Muscle layer of duodenum (tissue), 2 donors: ENCODE data around the gene RGS19.
"Not testable (repeated sequence)": the region's sequence is repeated elsewhere in the genome, so short reads cannot be mapped to it uniquely, and the experiment has no call there.

Source experiments
- H3K27ac ChIP-seq: one replicate; pipeline ENCODE4 v1.7.0; 2013; ENCODE audit warnings: mild to moderate bottlenecking, low read length
- H3K27me3 ChIP-seq: one replicate; pipeline ENCODE4 v1.7.0; 2013; ENCODE audit warnings: low read depth, mild to moderate bottlenecking, control low read depth, low read length
- H3K36me3 ChIP-seq, 2 donors: one replicate each; pipeline ENCODE4 v1.7.0; 2013; ENCODE audit warnings: low read length in 2 of 2, control low read depth in 1 of 2, mild to moderate bottlenecking in 1 of 2; ENCODE audit not compliant: insufficient read depth in 2 of 2, control insufficient read depth in 1 of 2
- H3K4me1 ChIP-seq, 2 donors: one replicate each; pipeline ENCODE4 v1.7.0; 2013; ENCODE audit warnings: low read length in 2 of 2, mild to moderate bottlenecking in 2 of 2, control low read depth in 1 of 2, moderate library complexity in 1 of 2; ENCODE audit not compliant: insufficient read depth in 2 of 2, control insufficient read depth in 1 of 2
- H3K4me3 ChIP-seq, 2 donors: one replicate each; pipeline ENCODE4 v1.7.0; 2013; ENCODE audit warnings: low read length in 2 of 2, low read depth in 1 of 2, mild to moderate bottlenecking in 1 of 2
- H3K9me3 ChIP-seq, 2 donors: one replicate each; pipeline ENCODE4 v1.7.0; 2013; ENCODE audit warnings: low read length in 2 of 2, control low read depth in 1 of 2, mild to moderate bottlenecking in 1 of 2; ENCODE audit not compliant: control insufficient read depth in 1 of 2
- donor health status: healthy.

The RGS19 gene

GRCh38 chr20:64088586-64088985 is 9.3 kb upstream of the RGS19 start:
- H3K4me1 ChIP-seq = peaks cover 0 to 12% of the 10 kb centered on the region in 2 donors
- peaks cover 14% of the 10 kb centered on the region for H3K27me3 ChIP-seq

GRCh38 chr20:64087226-64087825 is 8.0 kb upstream of the RGS19 start:
- H3K36me3 ChIP-seq, H3K27ac ChIP-seq, H3K4me3 ChIP-seq, H3K9me3 ChIP-seq: not testable (repeated sequence)
- Histone ChIP-seq H3K4me1 (peaks cover 0 to 21% of the 10 kb centered on the region in 2 donors), H3K27me3 (peaks cover 14% of the 10 kb centered on the region)

More at GRCh38 chr20:64088586-64088985, 9.3 kb upstream of the RGS19 start:
- not testable (repeated sequence) for H3K9me3 ChIP-seq, H3K4me3 ChIP-seq, H3K27ac ChIP-seq, H3K36me3 ChIP-seq

DNA sequence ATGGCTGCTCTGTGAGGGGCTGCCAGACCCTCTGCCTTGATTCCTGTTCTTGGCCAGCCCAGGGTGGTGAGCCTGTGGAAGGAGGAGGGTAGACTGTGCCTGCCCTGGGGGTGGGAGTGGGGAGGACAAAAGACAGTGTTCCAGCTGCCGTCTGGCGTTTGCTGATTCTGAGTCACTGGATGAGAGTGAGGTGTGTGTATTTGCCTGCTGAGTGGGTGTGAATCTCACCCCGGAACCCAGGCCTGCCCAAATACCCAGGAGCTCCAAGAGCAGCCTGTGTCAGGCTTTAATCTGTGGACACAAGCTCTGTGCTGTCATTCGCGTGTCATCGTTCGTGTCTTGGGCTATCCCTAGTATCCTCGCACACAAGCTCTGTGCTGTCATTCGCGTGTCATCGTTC is 7.5 kb upstream of the RGS19 start:
- Histone ChIP-seq H3K27ac (no peak overlapping the region), H3K27me3 (peaks cover 14% of the 10 kb centered on the region), H3K4me1 (peaks cover 0 to 26% of the 10 kb centered on the region in 2 donors), H3K9me3 (peaks cover 0 to 7% of the 10 kb centered on the region in 2 donors), H3K36me3 (no peaks in the 10 kb centered on the region), H3K4me3 (no peak overlapping the region)

- Histone ChIP-seq H3K4me1 (peaks cover 0 to 26% of the 10 kb centered on the region in 2 donors), H3K27me3 (peaks cover 14% of the 10 kb centered on the region), H3K9me3 (peaks cover 0 to 7% of the 10 kb centered on the region in 2 donors), H3K36me3 (no peaks in the 10 kb centered on the region), H3K4me3 (no peak overlapping the region), H3K27ac (no peak overlapping the region)
These were observed 5.4 kb upstream of the RGS19 start for GRCh38 chr20:64084685-64085152.

DNA sequence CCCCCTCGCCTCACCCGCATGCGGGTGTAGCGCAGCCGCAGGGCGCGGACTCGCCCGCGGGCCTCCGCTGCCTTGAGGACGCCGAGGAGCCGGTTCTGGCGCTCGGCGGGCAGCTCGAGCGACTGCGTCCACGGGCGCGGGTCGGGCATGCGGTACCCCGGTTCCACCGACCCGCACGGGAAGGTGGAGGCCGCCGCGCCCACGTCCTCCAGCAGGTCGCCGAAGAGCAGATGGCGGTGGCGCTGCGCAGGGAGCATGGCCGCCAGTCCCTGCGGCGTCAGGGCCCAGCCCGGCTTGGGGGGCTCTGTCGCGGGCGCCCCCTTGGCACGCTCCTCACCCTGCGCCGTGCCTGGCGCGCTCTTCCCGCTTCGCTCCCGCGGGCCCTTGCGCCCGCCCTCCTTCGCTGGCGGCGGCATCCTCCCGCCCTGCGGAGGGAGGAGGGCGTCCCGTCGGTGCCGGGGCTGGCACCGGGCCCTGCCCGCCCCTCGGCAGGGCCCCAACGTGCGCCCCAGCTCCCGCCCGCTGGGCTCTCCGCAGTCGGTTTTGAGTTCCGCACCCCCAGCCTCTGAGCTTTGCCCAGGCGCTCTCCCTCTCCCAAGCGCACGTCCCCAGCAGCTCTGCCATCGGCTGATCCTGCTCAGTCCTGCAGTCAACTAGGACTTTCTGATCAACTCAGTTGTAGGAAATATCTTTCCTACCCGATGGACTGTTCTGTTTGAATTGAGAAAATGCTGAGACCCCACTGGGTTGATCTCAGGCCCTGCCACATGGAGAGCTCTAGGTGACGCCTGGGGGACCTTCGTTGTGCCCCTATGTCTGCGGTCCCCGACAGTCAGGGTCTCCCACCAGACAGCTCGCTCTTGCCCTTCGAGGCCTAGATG is 4.7 kb upstream of the RGS19 start, which contains the start of gene LKAAEAR1:
LKAAEAR1 (minus strand) TSS at position 595 of the 881 bp plus-strand sequence; CDS start at position 416, 179 bp downstream.
- H3K27ac ChIP-seq = no peak within 1 kb of the TSS
- H3K27me3 ChIP-seq = peaks cover 14% of the 10 kb centered on the region
- H3K4me3 ChIP-seq = peak within 1 kb of the TSS in 1 of 2 donors; percentile 67
- H3K9me3 ChIP-seq = peaks cover 0 to 7% of the 10 kb centered on the region in 2 donors
- no peaks in the 10 kb centered on the region for H3K36me3 ChIP-seq
- H3K4me1 ChIP-seq = peaks cover 2 to 30% of the 10 kb centered on the region in 2 donors

DNA sequence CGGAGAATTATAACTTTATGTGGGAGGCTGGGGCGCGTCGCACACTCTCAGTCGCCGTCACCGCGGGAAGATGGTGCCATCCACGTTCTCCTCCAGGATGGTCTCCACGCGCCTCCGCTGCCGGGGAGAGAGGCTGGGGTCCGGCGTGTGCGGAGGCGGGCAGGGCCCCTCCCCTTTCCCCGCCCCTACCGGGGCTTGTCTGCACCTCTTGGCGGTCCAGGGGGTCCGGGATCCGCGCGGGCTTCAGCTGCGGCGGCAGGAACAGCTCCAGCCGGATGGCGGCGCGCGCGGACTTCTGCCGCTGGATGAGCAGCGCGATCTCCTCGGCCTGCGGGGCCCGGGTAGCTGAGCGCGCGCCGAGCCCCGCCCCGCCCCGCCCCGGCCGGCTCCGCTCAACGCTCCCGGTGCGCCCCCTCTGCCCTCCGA is 4.1 kb upstream of the RGS19 start:
- peaks cover 8 to 36% of the 10 kb centered on the region in 2 donors for H3K4me1 ChIP-seq
- H3K4me3 ChIP-seq = peak overlapping the region in 1 of 2 donors; percentile 67
- H3K27ac ChIP-seq = no peak overlapping the region
- peaks cover 14% of the 10 kb centered on the region for H3K27me3 ChIP-seq
- H3K36me3 ChIP-seq = no peaks in the 10 kb centered on the region
- peaks cover 0 to 7% of the 10 kb centered on the region in 2 donors for H3K9me3 ChIP-seq

GRCh38 chr20:64082820-64083377 is 3.6 kb upstream of the RGS19 start:
- Histone ChIP-seq H3K27me3 (peaks cover 14% of the 10 kb centered on the region), H3K27ac (no peak overlapping the region), H3K36me3 (no peaks in the 10 kb centered on the region), H3K4me3 (peak overlapping the region in 1 of 2 donors; percentile 67), H3K9me3 (peaks cover 0 to 7% of the 10 kb centered on the region in 2 donors), H3K4me1 (peaks cover 8 to 36% of the 10 kb centered on the region in 2 donors)

- Histone ChIP-seq H3K4me1 (peaks cover 8 to 36% of the 10 kb centered on the region in 2 donors), H3K4me3 (no peak overlapping the region), H3K36me3 (no peaks in the 10 kb centered on the region), H3K9me3 (peaks cover 0 to 2% of the 10 kb centered on the region in 2 donors), H3K27ac (no peak overlapping the region), H3K27me3 (peaks cover 14% of the 10 kb centered on the region)
These were observed 2.9 kb upstream of the RGS19 start for GRCh38 chr20:64082126-64082731.

GRCh38 chr20:64081624-64081964 is 2.3 kb upstream of the RGS19 start:
- H3K4me3 ChIP-seq = no peak overlapping the region
- H3K36me3 ChIP-seq = no peaks in the 10 kb centered on the region
- H3K4me1 ChIP-seq = peaks cover 8 to 36% of the 10 kb centered on the region in 2 donors
- H3K27ac ChIP-seq = no peak overlapping the region
- peaks cover 14% of the 10 kb centered on the region for H3K27me3 ChIP-seq
- no peaks in the 10 kb centered on the region for H3K9me3 ChIP-seq

DNA sequence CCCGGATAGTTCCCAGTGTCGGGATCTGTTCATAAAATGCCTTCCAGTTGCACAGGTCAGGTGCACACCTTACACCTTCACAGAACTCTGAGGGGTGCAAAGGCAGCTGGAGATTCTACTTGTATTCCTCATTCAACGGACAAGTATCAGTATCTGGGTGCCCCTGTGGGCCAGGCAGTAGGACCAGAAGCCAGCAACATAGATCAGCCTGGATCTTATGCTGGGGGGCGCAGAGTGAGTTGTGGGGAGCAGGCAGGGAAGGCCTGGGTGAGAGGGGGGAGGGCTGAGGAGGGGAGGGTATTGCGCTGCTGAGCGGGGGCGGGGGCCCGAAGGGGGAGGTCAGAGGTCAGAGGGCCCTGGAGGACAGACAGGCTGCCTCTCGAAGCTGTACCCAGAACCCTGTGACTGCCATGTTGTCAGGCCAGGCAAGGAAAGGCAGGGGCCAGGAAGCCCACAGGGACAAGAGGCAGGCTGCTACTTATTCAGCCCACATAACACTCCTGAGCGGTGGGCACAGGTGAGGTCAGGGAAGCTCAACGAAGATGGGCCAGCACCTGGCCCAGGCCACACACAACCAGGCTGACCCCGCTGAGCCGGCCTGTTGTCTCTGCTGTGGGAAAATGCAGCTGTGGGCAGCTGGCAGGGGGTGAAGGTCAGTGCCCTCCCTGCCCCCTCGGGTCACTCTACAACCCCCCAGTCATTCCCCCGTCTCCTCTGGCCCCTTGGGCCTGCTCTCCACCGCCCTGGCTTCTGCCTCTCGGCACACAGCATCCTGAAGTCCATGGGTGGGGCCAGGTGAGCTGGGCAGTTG is 1.7 kb upstream of the RGS19 start:
- no peak overlapping the region for H3K27ac ChIP-seq
- no peaks in the 10 kb centered on the region for H3K9me3 ChIP-seq
- peak overlapping the region in 1 of 2 donors; percentile 61 for H3K4me3 ChIP-seq
- peaks cover 14% of the 10 kb centered on the region for H3K27me3 ChIP-seq
- no peaks in the 10 kb centered on the region for H3K36me3 ChIP-seq
- peaks cover 8 to 36% of the 10 kb centered on the region in 2 donors for H3K4me1 ChIP-seq
